Ishikawa (cell line): ENCODE results near the gene UBIAD1.
A peak's percentile ranks its signal among the peaks of the same experiment; 100 is the strongest.

ENCODE experiments used
- CEBPB ChIP-seq: IDR thresholded peaks from 2 replicates; pipeline ENCODE4 v1.6.1; 2012
- CREB1 ChIP-seq: IDR thresholded peaks from 2 replicates; pipeline ENCODE4 v1.6.1; 2012; ENCODE audit warnings: low read depth
- EGR1 ChIP-seq: IDR thresholded peaks from 2 replicates; pipeline ENCODE4 v1.6.1; 2012
- EP300 ChIP-seq: IDR thresholded peaks from 2 replicates; pipeline ENCODE4 v1.6.1; 2012; ENCODE audit warnings: borderline replicate concordance
- FOXM1 ChIP-seq: IDR thresholded peaks from 2 replicates; pipeline ENCODE4 v1.6.1; 2012; ENCODE audit warnings: low read depth, borderline replicate concordance
- NFIC ChIP-seq: IDR thresholded peaks from 2 replicates; pipeline ENCODE4 v1.6.1; 2012
- RAD21 ChIP-seq: IDR thresholded peaks from 2 replicates; pipeline ENCODE4 v1.6.1; 2012; ENCODE audit warnings: low read depth
- TAF1 ChIP-seq: IDR thresholded peaks from 2 replicates; pipeline ENCODE4 v1.6.1; 2012; ENCODE audit warnings: low read depth, mild to moderate bottlenecking
- TCF12 ChIP-seq: IDR thresholded peaks from 2 replicates; pipeline ENCODE4 v1.6.1; 2012; ENCODE audit warnings: low read depth
- TEAD4 ChIP-seq: IDR thresholded peaks from 2 replicates; pipeline ENCODE4 v1.6.1; 2012
- YY1 ChIP-seq: IDR thresholded peaks from 2 replicates; pipeline ENCODE4 v1.6.1; 2012; ENCODE audit warnings: low read depth
- ZBTB7A ChIP-seq: IDR thresholded peaks from 2 replicates; pipeline ENCODE4 v1.6.1; 2012; ENCODE audit warnings: low read depth
- TF ChIP-seq, protein P1 (sequence below): IDR thresholded peaks from 2 replicates; pipeline ENCODE4 v1.6.1; 2012
- TF ChIP-seq, protein P2 (sequence below): IDR thresholded peaks from 2 replicates; pipeline ENCODE4 v1.6.1; 2012
- TF ChIP-seq, protein P3 (sequence below): IDR thresholded peaks from 2 replicates; pipeline ENCODE4 v1.6.1; 2012; ENCODE audit warnings: low read depth, mild to moderate bottlenecking

The UBIAD1 gene

DNA sequence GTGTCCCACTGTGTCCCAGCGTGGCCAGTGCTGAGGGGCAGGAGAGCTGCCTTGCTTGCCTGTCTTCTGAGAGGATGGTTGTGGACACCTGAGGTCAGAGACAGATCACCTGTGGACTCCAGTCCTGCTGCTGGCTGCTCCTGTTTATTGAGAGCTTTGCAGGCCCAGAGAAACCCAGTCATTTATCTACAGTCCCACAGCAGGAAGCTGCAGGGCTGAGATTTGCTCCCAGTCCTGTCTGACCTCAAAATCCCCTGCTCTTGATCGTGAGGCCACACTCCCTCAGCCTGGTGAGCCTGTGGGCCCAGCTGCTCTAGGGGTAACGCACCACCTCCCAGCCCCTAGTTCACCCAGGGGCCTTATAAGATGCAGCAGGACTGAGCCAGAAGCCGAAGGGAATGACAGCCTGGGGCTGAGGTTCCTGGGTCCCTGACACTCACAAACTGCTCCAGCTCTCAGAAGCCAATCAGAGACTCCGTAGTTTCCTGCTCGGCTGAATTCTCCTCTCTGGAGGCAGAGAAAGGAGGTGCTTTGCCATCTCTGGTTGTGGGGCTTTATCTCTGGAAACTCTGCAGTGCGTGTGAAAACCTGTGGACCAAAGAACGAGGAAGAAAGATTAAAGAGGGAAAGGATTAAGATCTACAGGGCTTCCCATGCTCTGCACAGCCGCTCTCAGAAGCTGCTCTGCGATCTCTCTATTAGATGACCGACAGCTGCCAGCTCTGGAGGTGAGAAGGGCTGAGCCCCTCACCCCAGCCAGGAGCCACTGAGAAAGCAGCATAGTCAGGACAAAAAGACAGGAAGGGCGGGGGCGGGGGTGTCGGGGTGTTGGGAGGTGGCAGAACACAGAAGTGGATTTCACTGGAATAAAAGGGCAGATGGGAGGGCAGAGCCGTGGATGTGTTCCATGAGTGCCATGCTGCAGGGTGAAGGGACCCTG, 39.1 kb downstream of the UBIAD1 start:
- TF ChIP-seq NFIC: no peak
- TF ChIP-seq TEAD4: no peak
- TF ChIP-seq CREB1: no peak
- TF ChIP-seq, protein P1, sequence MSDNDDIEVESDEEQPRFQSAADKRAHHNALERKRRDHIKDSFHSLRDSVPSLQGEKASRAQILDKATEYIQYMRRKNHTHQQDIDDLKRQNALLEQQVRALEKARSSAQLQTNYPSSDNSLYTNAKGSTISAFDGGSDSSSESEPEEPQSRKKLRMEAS: no peak
- TF ChIP-seq, protein P2, sequence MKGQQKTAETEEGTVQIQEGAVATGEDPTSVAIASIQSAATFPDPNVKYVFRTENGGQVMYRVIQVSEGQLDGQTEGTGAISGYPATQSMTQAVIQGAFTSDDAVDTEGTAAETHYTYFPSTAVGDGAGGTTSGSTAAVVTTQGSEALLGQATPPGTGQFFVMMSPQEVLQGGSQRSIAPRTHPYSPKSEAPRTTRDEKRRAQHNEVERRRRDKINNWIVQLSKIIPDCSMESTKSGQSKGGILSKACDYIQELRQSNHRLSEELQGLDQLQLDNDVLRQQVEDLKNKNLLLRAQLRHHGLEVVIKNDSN: no peak
- no peak for TF ChIP-seq YY1
- no peak for TF ChIP-seq EGR1

DNA sequence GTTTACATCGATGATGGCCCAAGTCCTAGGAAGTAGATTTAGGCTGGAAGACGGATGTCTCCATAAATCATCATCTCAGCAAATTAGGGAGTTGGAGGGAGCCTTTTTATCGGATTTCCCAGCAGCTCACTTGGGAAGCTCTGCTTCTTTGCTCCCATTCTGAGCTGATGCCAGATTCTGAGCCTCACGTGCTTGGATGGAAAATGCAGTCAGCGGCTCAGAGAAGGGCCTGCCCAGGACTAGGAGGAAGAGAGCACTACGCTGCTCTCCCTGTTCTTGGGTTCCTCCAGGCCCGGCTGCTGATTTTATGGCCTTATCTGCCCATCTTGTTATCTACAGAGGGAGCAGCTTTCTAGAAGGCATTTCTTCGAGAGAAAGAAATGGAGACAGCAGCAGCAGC, 42.0 kb downstream of the UBIAD1 start:
- no peak for TF ChIP-seq TAF1
- no peak for TF ChIP-seq NFIC
- no peak for TF ChIP-seq CREB1
- TF ChIP-seq RAD21: no peak
- TF ChIP-seq, protein P1: no peak
- TF ChIP-seq, protein P3, sequence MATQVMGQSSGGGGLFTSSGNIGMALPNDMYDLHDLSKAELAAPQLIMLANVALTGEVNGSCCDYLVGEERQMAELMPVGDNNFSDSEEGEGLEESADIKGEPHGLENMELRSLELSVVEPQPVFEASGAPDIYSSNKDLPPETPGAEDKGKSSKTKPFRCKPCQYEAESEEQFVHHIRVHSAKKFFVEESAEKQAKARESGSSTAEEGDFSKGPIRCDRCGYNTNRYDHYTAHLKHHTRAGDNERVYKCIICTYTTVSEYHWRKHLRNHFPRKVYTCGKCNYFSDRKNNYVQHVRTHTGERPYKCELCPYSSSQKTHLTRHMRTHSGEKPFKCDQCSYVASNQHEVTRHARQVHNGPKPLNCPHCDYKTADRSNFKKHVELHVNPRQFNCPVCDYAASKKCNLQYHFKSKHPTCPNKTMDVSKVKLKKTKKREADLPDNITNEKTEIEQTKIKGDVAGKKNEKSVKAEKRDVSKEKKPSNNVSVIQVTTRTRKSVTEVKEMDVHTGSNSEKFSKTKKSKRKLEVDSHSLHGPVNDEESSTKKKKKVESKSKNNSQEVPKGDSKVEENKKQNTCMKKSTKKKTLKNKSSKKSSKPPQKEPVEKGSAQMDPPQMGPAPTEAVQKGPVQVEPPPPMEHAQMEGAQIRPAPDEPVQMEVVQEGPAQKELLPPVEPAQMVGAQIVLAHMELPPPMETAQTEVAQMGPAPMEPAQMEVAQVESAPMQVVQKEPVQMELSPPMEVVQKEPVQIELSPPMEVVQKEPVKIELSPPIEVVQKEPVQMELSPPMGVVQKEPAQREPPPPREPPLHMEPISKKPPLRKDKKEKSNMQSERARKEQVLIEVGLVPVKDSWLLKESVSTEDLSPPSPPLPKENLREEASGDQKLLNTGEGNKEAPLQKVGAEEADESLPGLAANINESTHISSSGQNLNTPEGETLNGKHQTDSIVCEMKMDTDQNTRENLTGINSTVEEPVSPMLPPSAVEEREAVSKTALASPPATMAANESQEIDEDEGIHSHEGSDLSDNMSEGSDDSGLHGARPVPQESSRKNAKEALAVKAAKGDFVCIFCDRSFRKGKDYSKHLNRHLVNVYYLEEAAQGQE: no peak
- TF ChIP-seq, protein P2: no peak
- no peak for TF ChIP-seq FOXM1
- no peak for TF ChIP-seq TCF12
- no peak for TF ChIP-seq ZBTB7A
- no peak for TF ChIP-seq YY1
- no peak for TF ChIP-seq EGR1
- no peak for TF ChIP-seq TEAD4
- no peak for TF ChIP-seq CEBPB
- no peak for TF ChIP-seq EP300

DNA sequence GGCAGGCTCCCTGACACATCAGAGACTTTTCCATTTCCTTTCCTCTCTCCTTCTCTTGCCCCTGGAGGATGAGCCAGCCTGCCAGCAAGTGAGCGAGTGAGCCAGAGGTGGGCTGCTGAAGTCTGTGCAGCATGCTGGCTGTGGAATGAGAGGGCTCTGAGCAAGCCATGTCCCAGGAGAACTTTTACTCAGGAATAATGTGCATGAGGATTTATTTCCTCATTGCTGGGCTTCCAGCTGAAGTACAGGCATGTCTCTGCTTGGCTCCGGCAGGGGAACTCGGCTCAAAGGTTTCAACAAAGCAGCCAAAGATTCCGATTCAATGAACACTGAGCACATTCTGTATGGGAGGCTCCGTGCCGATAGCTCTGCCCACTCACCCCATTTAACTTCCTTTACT, 43.7 kb downstream of the UBIAD1 start:
- no peak for TF ChIP-seq EP300
- TF ChIP-seq FOXM1: no peak
- no peak for TF ChIP-seq ZBTB7A
- TF ChIP-seq YY1: no peak
- no peak for TF ChIP-seq TEAD4
- TF ChIP-seq, protein P3: no peak
- no peak for TF ChIP-seq EGR1
- TF ChIP-seq RAD21: no peak
- TF ChIP-seq TAF1: no peak
- no peak for TF ChIP-seq CREB1
- no peak for TF ChIP-seq CEBPB
- TF ChIP-seq, protein P1: no peak
- no peak for TF ChIP-seq NFIC
- no peak for TF ChIP-seq TCF12
- TF ChIP-seq, protein P2: no peak

DNA sequence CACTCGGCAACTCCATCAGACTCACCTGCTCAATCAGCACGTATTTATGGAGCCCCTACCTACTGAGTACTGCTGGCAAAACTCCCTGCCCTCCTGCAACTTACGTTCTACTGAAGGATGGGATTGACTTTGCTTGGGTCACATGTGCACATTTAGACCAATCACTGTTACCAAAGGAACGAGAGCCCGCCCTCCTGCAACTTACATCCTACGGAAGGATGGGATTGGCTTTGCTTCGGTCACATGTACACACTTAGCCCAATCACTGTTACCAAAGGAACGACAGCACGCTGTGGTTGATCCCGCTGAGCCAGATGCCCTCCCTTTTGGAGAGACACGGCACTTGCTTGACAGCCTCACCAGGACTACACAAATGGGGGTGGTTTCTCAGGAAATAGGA, 46.0 kb downstream of the UBIAD1 start:
- TF ChIP-seq, protein P2: peak; percentile 87
- no peak for TF ChIP-seq RAD21
- TF ChIP-seq, protein P1: 0 out of 2 replicates have a peak, but pooled peaks have one; percentile 19
